OCI-LY3 (cell line): ENCODE results near the gene RELCH.

Source experiments
- H2AFZ ChIP-seq: fragments of 200-600, 300-600 bp; shearing (Covaris generic); 2 replicates; pipeline ENCODE4 v1.6.0; 2014; ENCODE audit warnings: antibody characterized with exemption, low read depth, low read length
- H3K27ac ChIP-seq: fragments of 200-600, 300-600 bp; sonication (generic); 2 replicates; pipeline ENCODE4 v1.5.1; 2014; ENCODE audit warnings: mild to moderate bottlenecking, low read length, moderate library complexity, mixed read lengths
- H3K27me3 ChIP-seq: fragments of 200-600, 300-600 bp; sonication (generic); 2 replicates; pipeline ENCODE4 v1.6.1; 2014; ENCODE audit warnings: low read depth, low read length, mixed read lengths
- H3K36me3 ChIP-seq: fragments of 200-600, 300-600 bp; sonication (generic); replicated peaks from 2 replicates; pipeline ENCODE3; 2014; ENCODE audit warnings: low read depth, low read length, mixed read lengths
- H3K4me1 ChIP-seq: fragments of 300-600, 200-600 bp; sonication (generic); 2 replicates; pipeline ENCODE4 v1.6.1; 2014; ENCODE audit warnings: low read length, mixed read lengths
- H3K4me2 ChIP-seq: fragments of 200-600, 300-600 bp; sonication (generic); 2 replicates; pipeline ENCODE4 v1.6.1; 2014; ENCODE audit warnings: low read length, mixed read lengths
- H3K4me3 ChIP-seq: fragments of 300-600, 200-600 bp; sonication (generic); 2 replicates; pipeline ENCODE4 v1.5.1; 2014; ENCODE audit warnings: antibody characterized with exemption, mild to moderate bottlenecking, low read length, moderate library complexity
- H3K79me2 ChIP-seq: fragments of 300-600, 200-600 bp; shearing (Covaris generic); 2 replicates; pipeline ENCODE4 v1.6.1; 2014; ENCODE audit warnings: mild to moderate bottlenecking, low read length, mixed read lengths
- H3K9ac ChIP-seq: fragments of 300-600, 200-600 bp; shearing (Covaris generic); 2 replicates; pipeline ENCODE4 v1.6.0; 2014; ENCODE audit warnings: mild to moderate bottlenecking, low read length, moderate library complexity
- H3K9me3 ChIP-seq: fragments of 200-600, 300-600 bp; shearing (Covaris generic); 2 replicates; pipeline ENCODE4 v1.6.1; 2014; ENCODE audit warnings: low read length, mixed read lengths; ENCODE audit not compliant: insufficient read depth
- H4K20me1 ChIP-seq: fragments of 200-600, 300-600 bp; sonication (generic); 2 replicates; pipeline ENCODE4 v1.6.1; 2016; ENCODE audit warnings: low read length, mixed read lengths; ENCODE audit not compliant: insufficient read depth
- EZH2phosphoT487 ChIP-seq: fragments of 200-600 bp; shearing (Covaris generic); IDR thresholded peaks from 2 replicates; pipeline ENCODE4 v1.6.1; 2018; ENCODE audit warnings: antibody characterized with exemption, mixed run types, low read depth
- TF ChIP-seq, protein P1 (sequence below): fragments of 200-600, 300-600 bp; sonication (generic); IDR thresholded peaks from 2 replicates; pipeline ENCODE4 v1.5.1; 2014; ENCODE audit warnings: antibody characterized with exemption, low read length, low read depth

RELCH gene

DNA sequence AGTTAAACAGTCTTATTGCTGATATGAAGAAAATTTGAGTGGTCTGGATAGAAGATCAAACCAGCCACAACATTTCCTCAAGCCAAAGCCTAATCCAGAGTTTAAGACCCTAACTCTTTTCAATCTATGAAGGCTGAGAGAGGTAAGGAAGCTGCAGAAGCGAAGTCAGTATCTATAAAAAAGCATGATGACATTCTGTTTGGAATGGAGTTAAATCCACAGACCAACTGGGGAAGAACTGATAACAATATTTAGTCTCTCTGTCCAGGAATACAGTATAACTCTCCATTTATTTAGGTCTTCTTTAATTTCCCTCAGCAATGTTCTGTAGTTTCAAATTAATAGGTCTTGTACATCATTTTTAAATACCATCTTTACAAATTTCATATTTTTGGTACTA lies 16.2 kb upstream of the RELCH start:
- Histone ChIP-seq H3K9me3 (no peaks in the 10 kb centered on the region), H3K4me3 (no peak overlapping the region), H3K9ac (no peak overlapping the region), H3K4me1 (0 out of 2 replicates have a peak, but pooled peaks cover 4% of the 10 kb centered on the region), H4K20me1 (no peaks in the 10 kb centered on the region), H3K79me2 (no peaks in the 10 kb centered on the region), H3K36me3 (no peaks in the 10 kb centered on the region), H3K27ac (no peak overlapping the region), H2AFZ (no peak overlapping the region), H3K27me3 (no peaks in the 10 kb centered on the region), H3K4me2 (no peak overlapping the region)
- TF ChIP-seq, protein P1, sequence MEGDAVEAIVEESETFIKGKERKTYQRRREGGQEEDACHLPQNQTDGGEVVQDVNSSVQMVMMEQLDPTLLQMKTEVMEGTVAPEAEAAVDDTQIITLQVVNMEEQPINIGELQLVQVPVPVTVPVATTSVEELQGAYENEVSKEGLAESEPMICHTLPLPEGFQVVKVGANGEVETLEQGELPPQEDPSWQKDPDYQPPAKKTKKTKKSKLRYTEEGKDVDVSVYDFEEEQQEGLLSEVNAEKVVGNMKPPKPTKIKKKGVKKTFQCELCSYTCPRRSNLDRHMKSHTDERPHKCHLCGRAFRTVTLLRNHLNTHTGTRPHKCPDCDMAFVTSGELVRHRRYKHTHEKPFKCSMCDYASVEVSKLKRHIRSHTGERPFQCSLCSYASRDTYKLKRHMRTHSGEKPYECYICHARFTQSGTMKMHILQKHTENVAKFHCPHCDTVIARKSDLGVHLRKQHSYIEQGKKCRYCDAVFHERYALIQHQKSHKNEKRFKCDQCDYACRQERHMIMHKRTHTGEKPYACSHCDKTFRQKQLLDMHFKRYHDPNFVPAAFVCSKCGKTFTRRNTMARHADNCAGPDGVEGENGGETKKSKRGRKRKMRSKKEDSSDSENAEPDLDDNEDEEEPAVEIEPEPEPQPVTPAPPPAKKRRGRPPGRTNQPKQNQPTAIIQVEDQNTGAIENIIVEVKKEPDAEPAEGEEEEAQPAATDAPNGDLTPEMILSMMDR = no peak
- no peak for TF ChIP-seq EZH2phosphoT487

DNA sequence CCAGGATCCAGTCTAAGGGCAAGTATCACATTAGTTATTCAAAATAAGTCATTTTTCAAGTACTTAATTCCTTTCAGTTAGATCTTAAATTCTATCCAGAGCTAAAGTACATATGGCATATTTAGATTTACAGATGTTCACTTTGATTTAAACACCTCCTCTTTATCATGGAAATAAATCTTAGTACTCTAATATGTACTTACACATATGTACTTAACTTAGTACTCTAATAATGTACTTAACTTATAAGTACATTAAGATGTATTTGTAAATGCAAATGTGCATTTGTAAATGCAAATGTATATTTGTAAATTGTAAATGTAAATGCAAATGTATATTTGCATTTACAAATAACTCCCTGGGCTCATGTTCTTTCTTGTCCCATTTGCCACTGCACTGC lies 14.8 kb upstream of the RELCH start:
- Histone ChIP-seq H2AFZ (no peak overlapping the region), H3K4me3 (no peak overlapping the region), H3K79me2 (no peaks in the 10 kb centered on the region), H4K20me1 (no peaks in the 10 kb centered on the region), H3K4me1 (0 out of 2 replicates have a peak, but pooled peaks cover 4% of the 10 kb centered on the region), H3K27me3 (no peaks in the 10 kb centered on the region), H3K4me2 (no peak overlapping the region), H3K27ac (no peak overlapping the region), H3K9ac (no peak overlapping the region), H3K9me3 (no peaks in the 10 kb centered on the region), H3K36me3 (no peaks in the 10 kb centered on the region)
- TF ChIP-seq, protein P1 = no peak
- no peak for TF ChIP-seq EZH2phosphoT487

DNA sequence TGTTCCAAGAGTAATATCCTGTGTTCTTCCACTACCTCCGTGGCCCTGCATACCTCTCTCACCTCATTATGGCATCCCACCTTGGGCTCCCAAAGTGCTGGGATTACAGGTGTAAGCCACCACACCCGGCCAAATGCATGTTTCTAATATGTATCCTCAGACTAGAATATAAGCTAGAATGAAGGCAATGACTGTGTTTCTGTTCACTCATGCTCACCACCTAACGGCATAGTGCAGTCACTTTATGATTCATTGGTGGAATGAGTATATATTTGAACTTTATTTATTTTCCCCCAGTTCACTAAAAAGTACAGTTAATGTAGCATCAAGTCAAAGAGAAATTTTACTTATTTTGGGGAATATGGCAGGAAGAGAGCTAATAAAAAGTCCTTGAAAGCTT lies 11.5 kb upstream of the RELCH start:
- Histone ChIP-seq H3K9ac (no peak overlapping the region), H3K27me3 (no peaks in the 10 kb centered on the region), H3K79me2 (peaks cover 4% of the 10 kb centered on the region; the same call in 1 of the 2 replicates), H3K36me3 (peaks cover 3% of the 10 kb centered on the region), H3K4me3 (no peak overlapping the region), H3K4me1 (peaks cover 31% of the 10 kb centered on the region), H3K27ac (no peak overlapping the region), H4K20me1 (peaks cover 6% of the 10 kb centered on the region), H3K4me2 (no peak overlapping the region), H2AFZ (no peak overlapping the region), H3K9me3 (no peaks in the 10 kb centered on the region)
- no peak for TF ChIP-seq EZH2phosphoT487
- TF ChIP-seq, protein P1 = no peak

DNA sequence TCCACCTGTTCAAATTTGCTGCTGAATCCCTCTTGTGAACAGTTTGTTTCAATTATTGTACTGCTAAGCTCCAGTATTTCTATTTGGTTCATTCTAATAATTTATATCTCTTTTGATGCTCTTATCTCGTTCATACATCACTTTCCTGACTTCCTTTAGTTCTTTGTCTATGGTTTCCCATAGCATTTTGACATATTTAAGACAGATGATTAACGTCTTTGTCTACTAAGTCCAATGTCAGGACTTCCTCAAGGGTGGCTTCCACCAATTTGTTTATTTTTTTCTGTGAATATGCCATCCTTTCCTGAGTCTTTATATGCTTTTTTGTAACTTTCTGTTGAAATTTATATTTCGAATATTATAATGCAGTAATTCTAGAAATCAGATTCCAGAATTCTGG lies 9.8 kb upstream of the RELCH start:
- no peak overlapping the region for H3K4me3 ChIP-seq
- H2AFZ ChIP-seq = no peak overlapping the region

More for the DNA sequence above, 9.8 kb upstream of the RELCH start:
- Histone ChIP-seq H3K4me2 (no peak overlapping the region), H3K9ac (no peak overlapping the region), H3K4me1 (peaks cover 31% of the 10 kb centered on the region), H3K79me2 (peaks cover 4% of the 10 kb centered on the region; the same call in 1 of the 2 replicates), H4K20me1 (peaks cover 7% of the 10 kb centered on the region), H3K27me3 (no peaks in the 10 kb centered on the region), H3K36me3 (peaks cover 3% of the 10 kb centered on the region), H3K27ac (no peak overlapping the region), H3K9me3 (no peaks in the 10 kb centered on the region)
- TF ChIP-seq, protein P1 = no peak
- TF ChIP-seq EZH2phosphoT487 = no peak
